HL-60/S4 treated with phorbol 12-myristate 13-acetate at 8.2 ng/mL for 4 days and 3 days (cell line): ENCODE results near the gene NT5DC4.

Experiments used
- in situ Hi-C: fragments of 300-500 bp; cut with MboI; formaldehyde crosslinking; loops from 2 replicates; pipeline ENCODE4 v1.15.0; 2022; ENCODE audit warnings: low sequenced_read_pairs

NT5DC4 gene

DNA sequence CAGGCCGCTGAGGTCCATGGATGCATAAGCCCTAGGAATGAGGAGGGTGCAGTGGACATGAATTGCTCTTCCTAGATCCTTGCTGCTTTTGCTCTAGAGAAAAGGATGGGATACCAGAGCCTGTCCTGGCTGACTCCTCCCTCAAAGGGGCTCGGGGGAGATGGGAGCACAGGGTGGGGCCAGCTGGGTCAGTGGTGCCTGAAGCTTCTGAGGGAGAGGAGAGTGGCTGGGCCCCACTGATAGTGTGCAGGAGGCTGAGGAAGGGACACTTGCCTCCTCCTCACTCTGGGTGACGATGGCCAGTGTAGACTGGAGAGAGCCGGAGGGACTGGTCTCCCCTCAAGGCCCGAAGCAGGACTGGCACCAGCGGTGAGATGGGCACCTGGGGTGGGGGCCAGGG is at the start of gene NT5DC4:
TSS of gene NT5DC4 (plus strand) at position 236 of the 400 bp plus-strand sequence. CDS start at position 296, 60 bp downstream.
- in situ Hi-C loops: no loop called here

DNA sequence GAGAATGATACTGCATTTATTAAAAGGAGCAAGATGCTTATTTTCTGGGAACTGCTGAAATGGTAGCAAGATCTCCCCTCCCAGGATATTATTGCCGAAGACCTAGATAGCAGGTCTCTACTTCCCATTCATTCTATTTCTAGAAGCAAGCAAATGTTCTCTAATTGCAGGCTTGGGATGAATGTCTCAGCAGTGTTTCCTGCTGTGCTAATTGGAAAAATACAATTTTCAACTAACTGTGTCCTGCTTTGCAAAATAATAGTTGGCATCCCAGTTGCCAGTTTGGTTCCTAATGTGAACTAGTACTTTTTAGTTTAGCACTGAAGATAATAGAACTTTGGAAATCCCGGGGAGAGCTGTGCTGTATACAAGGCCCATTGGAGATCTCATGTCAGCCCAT is 49.0 kb upstream of the NT5DC4 start:
- in situ Hi-C loops: no loop called here

DNA sequence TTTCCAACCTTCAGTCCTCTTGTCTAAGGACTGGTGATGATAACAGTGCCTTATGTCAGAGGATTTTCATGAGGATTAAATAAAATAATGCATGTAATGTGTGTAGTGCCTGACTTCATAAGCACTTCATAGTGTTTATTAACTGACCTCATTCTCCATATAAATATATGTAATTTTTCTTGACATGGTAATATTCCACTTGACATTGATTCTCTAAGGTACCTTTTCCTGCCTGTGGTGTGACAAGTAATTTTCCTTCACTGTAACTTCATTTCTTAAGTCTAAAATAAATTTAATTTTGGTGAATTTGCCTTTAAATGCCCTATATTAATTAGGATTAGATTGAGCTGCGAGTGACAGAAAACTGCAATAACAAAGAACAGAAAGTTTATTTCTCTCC is 47.8 kb upstream of the NT5DC4 start:
- in situ Hi-C loops: no loop called here

DNA sequence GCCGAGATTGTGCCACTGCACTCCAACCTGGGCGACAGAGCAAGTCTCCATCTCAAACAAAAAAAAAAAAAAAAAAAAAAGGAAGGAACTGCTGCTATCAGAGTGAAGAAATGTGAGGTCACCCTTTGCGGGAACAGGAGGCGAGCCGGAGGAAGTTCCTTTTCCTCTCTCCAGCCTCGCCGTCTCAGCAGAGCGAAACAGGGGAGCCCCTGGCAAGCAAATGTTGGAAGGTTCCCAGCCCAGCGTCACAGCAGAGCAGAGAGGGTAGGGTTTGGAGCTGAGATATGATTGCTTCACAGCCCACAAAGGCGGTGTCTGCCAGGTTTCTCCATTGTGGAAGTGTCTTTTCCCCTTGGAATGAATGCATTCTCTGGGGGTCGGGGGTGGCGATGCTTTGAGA is 46.6 kb upstream of the NT5DC4 start:
- in situ Hi-C loops: no loop called here

DNA sequence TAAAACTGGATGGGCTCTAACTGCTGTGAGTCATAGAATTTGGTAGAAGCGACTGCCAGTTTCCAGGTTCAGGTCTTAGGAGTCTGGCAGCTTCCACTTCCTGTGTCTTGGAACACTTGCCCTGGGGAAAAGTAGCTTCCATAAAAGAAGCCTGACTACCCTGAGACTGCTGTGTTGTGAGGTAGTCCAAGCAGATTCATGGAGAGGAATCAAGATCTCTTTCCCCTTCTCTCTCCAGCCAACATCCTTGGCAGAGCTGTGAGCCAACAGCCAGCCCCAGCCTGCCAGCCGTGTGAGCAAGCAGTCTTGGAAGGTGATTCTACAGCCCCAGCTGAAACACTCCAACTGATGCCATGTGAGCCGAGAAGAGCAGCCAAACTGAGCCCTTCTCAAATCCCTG is 41.3 kb upstream of the NT5DC4 start:
- in situ Hi-C loops: no loop called here

DNA sequence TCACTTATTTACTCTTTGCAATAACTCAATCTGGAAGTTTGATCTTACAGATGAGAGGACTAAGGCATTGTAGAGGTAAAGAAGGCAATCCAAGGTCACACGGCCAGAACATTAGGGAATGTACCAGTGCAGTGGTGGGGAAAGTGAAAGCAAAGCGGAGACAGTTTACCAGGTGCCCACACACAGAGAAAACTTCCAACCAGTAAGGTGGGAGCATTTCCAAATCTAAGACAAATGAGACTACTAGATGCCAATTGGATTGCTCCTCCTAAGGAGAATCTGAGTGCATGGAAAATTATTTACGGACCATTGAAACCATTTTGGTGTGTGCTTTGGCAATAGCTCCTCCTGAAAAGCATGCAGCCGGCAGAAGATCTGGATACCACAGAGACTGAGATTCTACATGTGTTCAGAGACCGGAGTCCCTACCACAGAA is 40.1 kb upstream of the NT5DC4 start:
- in situ Hi-C loops: no loop called here

DNA sequence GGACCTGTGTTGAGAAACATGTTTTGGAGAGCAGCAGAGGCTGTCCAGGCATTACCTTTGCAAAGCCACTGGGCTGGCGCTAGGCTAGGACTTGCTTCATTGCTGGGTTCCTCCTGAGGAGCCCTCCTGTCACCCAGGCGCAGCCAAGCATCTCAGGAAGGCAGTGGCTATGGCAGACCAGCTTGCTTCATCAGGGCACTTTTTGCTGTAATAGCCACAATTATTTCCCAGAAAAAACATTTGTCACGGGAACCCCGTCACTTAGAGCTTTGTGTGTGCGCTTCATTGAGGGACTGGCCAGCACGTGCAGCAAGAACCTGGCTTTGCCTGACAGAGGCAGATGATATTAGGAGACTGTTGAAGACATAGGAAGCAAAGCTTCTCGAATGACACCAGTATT is 38.7 kb upstream of the NT5DC4 start:
- in situ Hi-C loops: no loop called here

DNA sequence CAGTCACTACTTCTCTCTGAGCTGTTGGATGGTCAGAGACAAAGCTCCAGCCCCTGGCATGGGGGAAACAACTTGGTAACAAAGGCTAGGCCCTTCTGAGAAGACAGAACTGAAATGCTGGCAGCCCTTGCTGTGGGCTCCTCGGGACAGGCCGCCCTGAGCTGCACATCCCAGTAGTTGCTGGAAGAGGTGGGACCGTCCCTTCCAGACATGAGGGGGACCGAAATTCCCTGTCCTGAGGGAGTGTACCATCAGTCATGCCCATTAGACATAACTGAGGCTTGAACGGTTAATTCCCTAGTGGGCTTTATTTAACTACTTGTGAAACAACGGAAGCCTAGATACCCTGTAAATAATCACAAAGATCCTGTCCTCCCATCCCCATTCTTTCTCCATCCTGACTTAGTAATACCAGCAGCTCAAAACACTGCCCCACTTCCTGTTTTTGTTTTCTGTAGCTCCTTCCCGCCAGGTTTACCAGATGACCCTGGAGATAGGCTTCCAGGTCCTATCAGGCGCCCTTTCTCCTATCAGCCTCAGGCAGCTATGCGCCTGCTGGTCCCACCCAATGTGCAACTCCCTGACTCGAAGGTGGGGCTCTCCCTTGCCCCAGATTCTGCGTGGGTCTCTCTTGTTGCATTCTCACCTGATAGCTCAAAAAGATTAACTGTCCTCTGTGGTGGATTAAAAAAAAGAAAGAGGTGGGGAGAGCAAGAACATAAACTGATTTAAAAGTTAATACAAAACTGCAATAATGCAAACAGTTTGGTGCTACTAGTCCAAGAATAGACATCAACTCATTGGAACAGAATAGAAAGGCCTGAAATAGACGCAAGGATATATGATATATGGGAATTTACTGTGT is 37.0 kb upstream of the NT5DC4 start:
- in situ Hi-C loops: no loop called here

DNA sequence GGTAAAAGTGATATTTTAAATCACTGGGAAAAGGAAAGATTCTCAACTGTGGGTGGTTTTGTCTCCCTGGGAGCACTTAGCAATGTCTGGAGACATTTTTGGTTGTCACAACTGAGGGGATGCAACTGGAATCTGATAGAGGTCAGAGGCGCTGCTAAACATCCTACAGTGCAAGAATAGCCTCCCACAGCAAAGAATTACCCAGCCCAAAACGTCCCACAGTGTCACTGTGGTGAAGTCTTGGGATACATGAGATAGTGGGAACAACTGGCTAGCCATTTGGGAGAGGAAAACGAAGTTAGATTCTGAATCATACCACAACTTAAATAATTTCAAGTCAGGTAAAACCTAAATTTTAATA is 36.4 kb upstream of the NT5DC4 start:
- in situ Hi-C loops: no loop called here

DNA sequence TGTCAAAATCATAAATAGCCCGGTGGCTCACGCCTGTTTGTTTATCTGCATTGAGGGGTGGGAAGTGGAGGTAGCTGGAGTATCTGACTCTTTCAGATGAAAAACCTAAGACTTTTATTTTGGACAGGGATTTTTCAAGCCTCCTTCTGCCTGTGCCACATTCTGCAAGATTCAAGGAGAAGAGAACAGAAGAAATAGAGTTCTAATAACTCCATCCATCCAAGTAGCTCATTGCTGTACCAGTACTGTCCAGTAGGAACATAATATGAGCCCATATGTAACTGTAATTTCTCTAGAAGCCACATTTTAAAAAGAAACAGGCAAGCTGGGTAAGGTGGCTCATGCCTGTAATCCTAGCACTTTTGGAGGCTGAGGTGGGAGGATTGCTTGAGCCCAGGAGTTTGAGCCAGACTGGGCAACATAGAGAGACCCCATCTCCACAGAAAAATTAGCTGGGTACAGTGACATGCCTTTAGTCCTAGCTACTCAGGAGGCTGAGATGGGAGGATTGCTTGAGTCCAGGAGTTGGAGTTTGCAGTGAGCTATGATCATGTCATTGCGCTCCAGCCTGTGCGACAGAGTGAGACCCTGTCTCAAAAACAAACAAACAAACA is 35.4 kb upstream of the NT5DC4 start:
- in situ Hi-C loops: no loop called here

DNA sequence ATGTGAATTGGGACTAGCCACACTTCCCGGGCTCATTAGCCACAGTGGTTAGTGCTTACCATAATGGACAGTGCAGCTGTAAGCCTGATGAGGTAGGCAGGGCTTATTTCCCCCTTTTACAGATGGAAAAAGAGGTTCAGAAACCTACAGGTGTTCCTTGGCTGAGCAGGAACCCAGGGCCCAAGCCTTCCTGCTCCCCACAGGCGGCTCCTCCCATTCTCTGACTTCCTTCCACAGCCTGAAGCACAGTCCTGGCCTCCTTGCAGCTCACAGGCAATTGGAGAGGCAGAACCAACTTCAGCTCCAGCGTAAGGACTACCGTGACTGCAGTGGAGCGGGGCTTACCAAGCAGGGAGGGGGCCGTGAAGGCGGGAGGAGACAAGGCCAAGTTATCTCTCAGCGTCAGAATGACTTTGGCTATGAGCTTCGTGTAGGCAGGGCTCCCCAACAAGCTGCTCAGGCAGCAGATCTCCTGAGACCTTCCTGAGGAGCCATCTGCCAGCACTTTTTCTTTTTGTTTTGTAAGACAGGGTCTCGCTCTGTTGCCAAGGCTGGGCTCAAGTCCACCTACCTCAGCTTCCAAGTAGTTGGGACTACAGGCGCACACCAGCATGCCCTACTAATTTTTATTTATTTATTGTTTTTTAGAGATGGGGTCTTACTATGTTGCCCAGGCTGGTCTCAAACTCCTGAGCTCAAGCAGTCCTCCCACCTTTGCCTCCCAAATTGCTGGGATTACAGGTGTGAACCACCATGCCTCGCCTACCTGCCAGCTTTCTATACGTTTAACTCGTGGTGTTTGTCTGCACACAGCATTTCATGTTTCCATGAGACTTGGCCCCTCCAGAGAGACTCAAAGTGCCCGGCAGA is 34.2 kb upstream of the NT5DC4 start:
- in situ Hi-C loops: no loop called here

DNA sequence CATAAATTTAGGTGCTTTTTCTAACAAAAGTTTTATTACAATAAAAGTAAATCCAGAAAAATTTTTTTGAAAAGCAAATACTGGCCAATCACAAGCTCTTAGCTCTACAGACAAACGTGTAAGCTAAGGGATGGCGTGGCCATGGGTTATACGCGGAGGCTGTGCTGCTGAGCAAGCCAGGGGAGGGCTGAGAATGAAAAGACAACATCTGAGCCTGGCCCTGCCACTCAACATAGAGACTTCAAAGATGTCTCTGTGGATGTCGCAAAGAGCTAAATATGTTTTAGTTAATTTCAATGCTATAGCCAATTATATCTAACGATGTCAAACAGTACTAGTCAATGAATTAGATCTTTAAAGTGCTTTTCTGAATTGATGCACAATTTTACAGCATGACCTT is 33.3 kb upstream of the NT5DC4 start:
- in situ Hi-C loops: no loop called here

DNA sequence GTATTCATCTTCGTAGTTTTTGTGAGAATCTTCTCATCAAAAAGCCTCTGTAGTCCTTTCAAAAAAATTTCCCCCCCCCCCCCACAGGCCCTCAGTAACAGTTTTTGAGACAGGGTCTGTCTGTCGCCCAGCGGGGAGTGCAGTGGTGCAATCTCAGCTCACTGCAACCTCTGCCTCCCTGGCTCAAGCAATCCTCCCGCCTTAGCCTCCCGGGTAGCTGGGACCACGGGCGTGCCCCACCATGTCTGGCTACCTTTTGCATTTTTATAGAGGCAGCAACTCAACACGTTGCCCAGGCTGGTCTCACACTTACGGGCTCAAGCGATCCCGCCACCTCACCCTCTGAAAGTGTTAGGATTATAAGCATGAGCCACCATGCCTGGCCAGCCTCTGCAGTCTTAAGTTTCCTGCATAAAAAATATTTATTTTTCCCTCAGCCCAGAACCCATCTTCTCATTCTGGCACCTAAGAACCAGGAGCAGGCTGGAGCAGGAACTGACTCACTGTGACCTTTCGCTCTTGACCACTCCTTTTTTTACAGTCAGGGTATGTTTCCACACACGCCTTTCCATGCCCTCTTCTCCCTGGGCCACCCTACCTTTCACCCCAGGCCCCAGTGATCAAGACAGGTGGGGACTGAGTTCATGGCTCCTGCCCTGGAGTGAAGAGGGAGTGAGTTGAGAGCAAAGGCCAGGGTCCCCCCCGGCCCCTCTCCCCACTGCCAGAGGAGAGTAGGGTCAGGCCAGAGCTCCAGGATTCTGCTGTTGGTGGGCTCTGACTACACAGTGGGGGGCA is 32.5 kb upstream of the NT5DC4 start:
- in situ Hi-C loops: no loop called here

DNA sequence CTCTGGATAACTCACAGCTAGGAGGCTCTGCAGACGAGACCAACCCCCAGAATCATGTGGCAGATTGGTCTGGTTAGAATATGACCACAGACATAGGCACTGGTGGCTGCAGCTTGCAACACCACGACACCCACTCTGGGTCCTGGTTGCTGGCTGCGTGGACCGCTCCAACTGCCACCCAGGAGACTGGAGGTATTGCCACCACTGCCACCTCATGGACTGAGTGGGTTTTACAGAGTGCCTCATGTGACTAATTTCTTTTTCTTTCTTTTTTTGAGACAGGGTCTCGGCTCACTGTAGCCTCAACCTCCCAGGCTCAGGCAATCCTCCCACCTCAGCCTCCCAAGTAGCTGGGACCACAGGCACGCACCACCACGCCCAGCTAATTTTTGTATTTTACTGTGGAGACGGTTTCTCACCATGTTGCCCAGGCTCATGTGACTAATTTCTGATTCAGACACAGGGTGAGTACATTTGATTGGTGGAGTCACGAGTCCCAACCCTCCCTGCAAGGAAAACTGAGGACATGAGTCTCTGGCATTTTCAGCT is 29.9 kb upstream of the NT5DC4 start:
- in situ Hi-C loops: no loop called here

DNA sequence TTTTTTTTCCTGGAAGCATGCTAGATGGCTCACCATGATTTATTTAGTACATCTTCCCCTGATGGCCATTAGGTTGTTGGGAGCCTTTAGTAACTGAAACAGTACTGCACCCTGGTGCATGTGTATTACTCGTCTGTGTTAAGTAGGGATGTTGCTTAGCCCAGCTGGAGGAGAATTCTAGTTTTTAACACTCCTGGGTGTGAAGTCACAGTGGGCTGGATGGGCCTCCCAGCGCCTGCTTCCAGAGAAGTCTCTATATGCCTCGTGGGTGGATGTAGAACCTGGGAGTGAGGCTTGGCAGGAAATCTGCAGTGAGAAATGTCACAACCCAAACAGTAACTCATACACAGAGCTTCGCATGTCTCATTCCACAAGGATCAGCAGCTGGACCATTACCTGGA is 28.9 kb upstream of the NT5DC4 start:
- in situ Hi-C loops: no loop called here

DNA sequence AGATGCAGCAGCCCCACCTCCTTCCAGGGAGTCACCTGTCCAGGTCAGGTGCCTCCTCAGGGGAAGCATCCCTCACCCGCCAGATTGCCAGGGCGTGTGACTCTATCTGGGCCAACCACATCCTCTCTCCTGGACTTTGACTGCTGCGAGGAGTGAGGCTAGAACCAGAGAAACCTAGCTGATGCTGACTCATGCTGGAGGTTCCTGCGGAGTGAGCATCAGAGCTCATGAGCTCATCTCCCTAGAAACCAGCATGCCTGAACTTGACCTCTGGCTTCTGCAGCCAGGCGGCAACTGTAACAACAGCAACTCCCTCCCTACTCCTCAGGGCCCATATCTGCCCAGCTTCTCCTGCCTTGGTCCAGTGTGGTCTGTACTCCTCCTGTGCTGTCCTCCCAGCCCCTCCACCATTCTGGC is 28.3 kb upstream of the NT5DC4 start:
- in situ Hi-C loops: no loop called here

DNA sequence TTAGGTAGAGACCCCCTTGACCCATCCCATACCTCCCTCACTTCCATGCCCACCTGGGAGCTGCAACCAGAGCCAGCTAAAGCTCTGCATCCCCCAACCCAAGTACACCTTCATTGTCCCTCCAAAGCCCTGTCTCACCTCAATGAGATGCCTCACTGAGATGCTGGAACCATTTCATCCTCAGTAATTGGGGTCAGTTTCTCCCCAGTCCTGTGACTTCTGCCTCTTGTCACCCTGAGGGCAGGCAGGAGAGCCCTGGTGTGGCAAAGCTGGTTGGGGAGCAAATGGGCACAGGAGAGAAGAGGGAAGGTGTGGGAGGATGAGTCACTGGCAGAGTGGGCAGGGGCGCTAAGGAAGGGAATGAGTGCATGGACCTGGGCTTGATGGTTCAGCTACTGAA is 27.9 kb upstream of the NT5DC4 start:
- in situ Hi-C loops: no loop called here

DNA sequence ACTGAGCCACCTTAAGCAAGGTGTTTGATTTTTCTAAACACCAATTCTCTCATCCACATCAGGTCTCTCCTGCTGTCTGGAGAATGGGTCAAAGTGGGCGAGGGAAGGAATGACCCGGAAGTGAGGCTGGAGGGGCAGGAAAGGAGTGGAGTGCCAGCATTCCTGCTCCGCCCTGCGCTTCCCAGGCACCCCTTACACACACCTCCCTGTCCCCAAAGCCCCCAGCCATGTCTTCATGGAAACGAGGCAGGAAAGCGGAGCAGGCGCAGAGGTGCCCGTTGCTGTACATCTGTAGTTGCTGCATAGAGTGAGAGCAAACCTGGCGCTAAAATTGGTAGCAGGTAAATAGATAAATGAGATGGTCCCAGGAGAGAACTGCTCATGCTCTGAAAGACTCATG is 27.2 kb upstream of the NT5DC4 start:
- in situ Hi-C loops: no loop called here

DNA sequence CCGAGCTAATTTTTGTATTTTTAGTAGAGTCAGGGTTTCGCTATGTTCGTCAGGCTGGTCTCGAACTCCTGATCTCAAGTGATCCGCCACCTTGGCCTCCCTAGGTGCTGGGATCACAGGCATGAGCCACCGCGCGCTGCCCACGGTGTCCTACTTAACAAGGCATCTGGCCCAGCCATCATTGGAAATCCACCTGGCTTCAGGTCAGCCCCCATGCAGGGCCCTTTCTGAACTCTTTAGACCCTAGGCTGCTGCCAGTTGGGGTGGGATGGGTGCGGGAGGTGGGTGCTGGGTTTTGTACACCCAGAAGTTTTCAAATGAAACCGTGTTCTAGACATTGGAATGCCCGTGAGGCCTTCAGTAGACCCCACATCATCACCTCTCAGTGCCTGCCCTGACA is 26.6 kb upstream of the NT5DC4 start:
- in situ Hi-C loops: no loop called here

DNA sequence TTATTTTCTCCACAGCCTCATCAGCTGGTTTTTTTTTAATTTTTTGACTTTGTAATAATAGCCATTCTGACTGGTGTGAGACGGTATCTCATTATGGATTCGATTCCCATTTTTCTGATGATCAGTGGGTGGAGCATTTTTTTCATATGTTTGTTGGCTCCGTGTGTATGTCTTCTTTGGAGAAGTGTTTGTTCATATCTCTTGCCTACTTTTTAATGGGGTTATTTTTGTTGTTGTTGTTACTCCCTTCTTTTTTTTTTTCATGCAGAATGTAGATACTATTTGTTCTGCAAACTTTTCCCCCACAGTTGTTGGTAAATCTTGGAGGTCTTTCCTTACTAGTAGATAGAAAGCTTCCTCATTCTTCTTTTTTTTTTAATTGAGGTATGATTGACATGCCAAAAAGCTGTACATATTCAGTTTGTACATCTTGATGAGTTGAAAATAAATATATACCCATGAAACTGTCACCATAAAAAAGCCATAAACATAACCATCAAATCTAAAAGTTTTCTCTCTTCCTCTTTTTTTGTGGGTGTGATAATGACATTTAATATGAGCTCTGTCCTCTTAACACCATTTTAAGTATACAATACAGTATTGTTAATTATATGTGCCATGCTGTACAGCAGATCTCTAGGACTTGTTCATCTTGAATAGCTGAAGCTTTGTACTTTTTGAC is 21.8 kb upstream of the NT5DC4 start:
- in situ Hi-C loops: no loop called here
